H1 (cell line): ENCODE results near the gene CAMKK1. TPM values are rescaled to one million over a fixed set of nuclear protein-coding genes. Genes with fewer than 3 reads are reported as not detected.

Source experiments
- CTCF ChIA-PET: fragments of 300-600 bp; sonication (Branson Sonifier 250); formaldehyde crosslinking; loops from one replicate; lab custom pipeline; 2021; ENCODE audit not compliant: partially characterized antibody; lab: Charles Lee
- POLR2A ChIA-PET: fragments of 300-600 bp; sonication (Branson Sonifier 250); formaldehyde crosslinking; loops from one replicate; lab custom pipeline; 2021; ENCODE audit warnings: inconsistent platforms; ENCODE audit not compliant: partially characterized antibody; lab: Charles Lee
- DNase-seq, 2 experiments: peaks; one replicate each; pipeline versions ENCODE4 v3.0.0 to v3.0.0-alpha.2; 2010 to 2022; ENCODE audit warnings: low spot score in 2 of 2, low read depth in 1 of 2, mixed read lengths in 1 of 2
- FAIRE-seq: peaks from 2 replicates; lab custom pipeline; 2011; peaks lifted over from hg19 to GRCh38; lab: Jason Lieb, UNC
- H2AFZ ChIP-seq: 2 replicates; pipeline ENCODE4 v1.8.1; 2012; ENCODE audit warnings: low read length, inconsistent platforms
- H2AK5ac ChIP-seq: 2 replicates; pipeline ENCODE4 v1.6.1; 2013; ENCODE audit warnings: low read depth, low read length
- H2BK120ac ChIP-seq: replicated peaks from 2 replicates; pipeline ENCODE3; 2013; ENCODE audit warnings: low read depth, low read length, inconsistent platforms
- H2BK12ac ChIP-seq: 2 replicates; pipeline ENCODE4 v1.6.1; 2013; ENCODE audit warnings: low read depth, low read length
- H2BK15ac ChIP-seq: 2 replicates; pipeline ENCODE4 v1.6.1; 2013; ENCODE audit warnings: low read length
- H2BK20ac ChIP-seq: 2 replicates; pipeline ENCODE4 v1.6.1; 2013; ENCODE audit warnings: low read length
- H2BK5ac ChIP-seq: 2 replicates; pipeline ENCODE4 v1.6.1; 2013; ENCODE audit warnings: low read depth, low read length
- H3K14ac ChIP-seq: 2 replicates; pipeline ENCODE4 v1.6.1; 2013; ENCODE audit warnings: inconsistent platforms; ENCODE audit not compliant: insufficient read length
- H3K18ac ChIP-seq: 2 replicates; pipeline ENCODE4 v1.6.1; 2013; ENCODE audit warnings: low read length; ENCODE audit errors: extremely low read depth
- H3K23ac ChIP-seq: 2 replicates; pipeline ENCODE4 v1.6.1; 2013; ENCODE audit warnings: inconsistent platforms; ENCODE audit not compliant: insufficient read length
- H3K23me2 ChIP-seq: 2 replicates; pipeline ENCODE4 v1.6.1; 2013; ENCODE audit warnings: low read depth, low read length
- H3K27ac ChIP-seq: 2 replicates; pipeline ENCODE4 v1.6.1; 2011; ENCODE audit warnings: low read depth, low read length, inconsistent platforms
- H3K27me3 ChIP-seq, 4 experiments: replicated peaks in 1 of 4; 1 replicate in 1 of 4; 2 replicates in 3 of 4; pipeline versions ENCODE4 v1.6.1 to v1.8.1; 2011 to 2013; ENCODE audit warnings: low read length in 3 of 4, mild to moderate bottlenecking in 3 of 4, inconsistent platforms in 2 of 4, mixed read lengths in 2 of 4, moderate library complexity in 1 of 4; ENCODE audit not compliant: control insufficient read depth in 3 of 4, insufficient read depth in 3 of 4; ENCODE audit errors: extremely low read depth in 1 of 4
- H3K36me3 ChIP-seq, 4 experiments: 2 replicates each; pipeline versions ENCODE4 v1.6.1 to v1.8.1; 2011 to 2013; ENCODE audit warnings: mild to moderate bottlenecking in 4 of 4, low read length in 3 of 4, moderate library complexity in 2 of 4, control low read depth in 1 of 4, inconsistent platforms in 1 of 4; ENCODE audit not compliant: insufficient read depth in 4 of 4, control insufficient read depth in 2 of 4
- H3K4ac ChIP-seq: replicated peaks from 2 replicates; pipeline ENCODE3; 2013; ENCODE audit warnings: low read length, low read depth, mixed read lengths, inconsistent platforms; ENCODE audit not compliant: insufficient read length
- H3K4me1 ChIP-seq, 4 experiments: replicated peaks in 1 of 4; 1 replicate in 1 of 4; 2 replicates in 3 of 4; pipeline versions ENCODE4 v1.6.1 to v1.8.1; 2011 to 2013; ENCODE audit warnings: low read length in 3 of 4, inconsistent platforms in 2 of 4, mixed read lengths in 1 of 4; ENCODE audit not compliant: insufficient read depth in 4 of 4, control insufficient read depth in 3 of 4
- H3K4me2 ChIP-seq, 2 experiments: 2 replicates each; pipeline versions ENCODE4 v1.6.1 to v1.8.1; 2011 to 2013; ENCODE audit warnings: low read depth in 2 of 2, low read length in 2 of 2, control low read depth in 1 of 2, inconsistent platforms in 1 of 2, mild to moderate bottlenecking in 1 of 2; ENCODE audit not compliant: insufficient read depth in 1 of 2
- H3K4me3 ChIP-seq, 4 experiments: fragments of 200-600, 300-600 bp in 1 of 4; sonication (generic), shearing (Covaris generic), sonication (Bioruptor Twin) in 1 of 4; 2 replicates each; pipeline versions ENCODE4 v1.5.1 to v1.8.1; 2011 to 2016; ENCODE audit warnings: low read length in 4 of 4, low read depth in 3 of 4, control low read depth in 2 of 4, inconsistent platforms in 2 of 4, mild to moderate bottlenecking in 2 of 4, mixed read lengths in 1 of 4, moderate library complexity in 1 of 4; ENCODE audit not compliant: insufficient read depth in 2 of 4; ENCODE audit errors: extremely low read depth in 1 of 4
- H3K56ac ChIP-seq: replicated peaks from 2 replicates; pipeline ENCODE3; 2013; ENCODE audit warnings: low read depth, mild to moderate bottlenecking, mixed read lengths, low read length, inconsistent platforms; ENCODE audit not compliant: insufficient read length
- H3K79me1 ChIP-seq: 2 replicates; pipeline ENCODE4 v1.6.1; 2013; ENCODE audit warnings: low read depth, low read length, control low read depth
- H3K79me2 ChIP-seq, 2 experiments: 2 replicates each; pipeline versions ENCODE4 v1.6.1 to v1.8.1; 2012 to 2013; ENCODE audit warnings: low read length in 2 of 2, mild to moderate bottlenecking in 2 of 2, inconsistent platforms in 1 of 2; ENCODE audit not compliant: insufficient read depth in 2 of 2, control insufficient read depth in 1 of 2
- H3K9ac ChIP-seq, 4 experiments: replicated peaks in 1 of 4; 1 replicate in 1 of 4; 2 replicates in 3 of 4; pipeline versions ENCODE4 v1.6.1 to v1.8.1; 2011 to 2013; ENCODE audit warnings: low read depth in 3 of 4, low read length in 3 of 4, control low read depth in 2 of 4, mild to moderate bottlenecking in 2 of 4, moderate library complexity in 2 of 4, inconsistent platforms in 1 of 4; ENCODE audit errors: extremely low read depth in 1 of 4
- H3K9me3 ChIP-seq, 2 experiments: 2 replicates each; pipeline versions ENCODE4 v1.6.1 to v1.8.1; 2012 to 2013; ENCODE audit warnings: mild to moderate bottlenecking in 2 of 2, moderate library complexity in 2 of 2, control low read depth in 1 of 2, inconsistent platforms in 1 of 2, low read depth in 1 of 2, low read length in 1 of 2, mixed read lengths in 1 of 2; ENCODE audit not compliant: insufficient read depth in 2 of 2
- H4K20me1 ChIP-seq, 2 experiments: replicated peaks in 1 of 2; 2 replicates each; pipeline versions ENCODE3 to v1.8.1; 2011 to 2013; ENCODE audit warnings: inconsistent platforms in 2 of 2, low read length in 2 of 2, mild to moderate bottlenecking in 1 of 2; ENCODE audit not compliant: insufficient read depth in 2 of 2, control insufficient read depth in 1 of 2
- H4K5ac ChIP-seq: 2 replicates; pipeline ENCODE4 v1.6.1; 2013; ENCODE audit warnings: low read length, low read depth, mixed read lengths, inconsistent platforms; ENCODE audit not compliant: insufficient read length
- H4K8ac ChIP-seq: 2 replicates; pipeline ENCODE4 v1.8.0; 2013; ENCODE audit warnings: mild to moderate bottlenecking, moderate library complexity, low read length, inconsistent platforms; ENCODE audit not compliant: insufficient read depth; ENCODE audit errors: extremely low read depth
- H4K91ac ChIP-seq: replicated peaks from 2 replicates; pipeline ENCODE3; 2013; ENCODE audit warnings: low read length, mixed read lengths, inconsistent platforms; ENCODE audit not compliant: insufficient read length
- HDAC6 ChIP-seq: IDR thresholded peaks from one replicate; pipeline ENCODE4 v1.7.1; 2012; ENCODE audit warnings: low read depth, mild to moderate bottlenecking, inconsistent platforms, low read length, moderate library complexity
- POLR2AphosphoS5 ChIP-seq: IDR thresholded peaks from 2 replicates; pipeline ENCODE4 v1.6.1; 2011; ENCODE audit warnings: low read depth, low read length
- POU5F1 ChIP-seq: IDR thresholded peaks from 2 replicates; pipeline ENCODE4 v1.6.1; 2011; ENCODE audit warnings: low read depth, mild to moderate bottlenecking, low read length, moderate library complexity
- RAD21 ChIP-seq, 2 experiments: IDR thresholded peaks in 1 of 2; conservative IDR thresholded peaks in 1 of 2; 2 replicates each; pipeline ENCODE4 v1.6.1; 2011; ENCODE audit warnings: low read depth in 2 of 2, low read length in 2 of 2, improper control_type of control experiment in 1 of 2, inconsistent platforms in 1 of 2, mild to moderate bottlenecking in 1 of 2, moderate library complexity in 1 of 2
- RNF2 ChIP-seq: fragments of 200-900, 300-1000 bp; sonication (generic); IDR thresholded peaks from 2 replicates; pipeline ENCODE4 v1.7.1; 2016; ENCODE audit warnings: borderline replicate concordance, low read depth, mild to moderate bottlenecking, antibody characterized with exemption, low read length; ENCODE audit not compliant: poor library complexity, severe bottlenecking; ENCODE audit errors: missing control alignments
- SP1 ChIP-seq: IDR thresholded peaks from 2 replicates; pipeline ENCODE4 v1.6.1; 2011; ENCODE audit warnings: low read depth, low read length
- SP2 ChIP-seq: IDR thresholded peaks from 2 replicates; pipeline ENCODE4 v1.6.1; 2012; ENCODE audit warnings: mild to moderate bottlenecking, low read length, inconsistent platforms
- SUZ12 ChIP-seq: fragments of 200-600 bp; sonication (generic); IDR thresholded peaks from 2 replicates; pipeline ENCODE4 v1.6.1; 2012; ENCODE audit warnings: mild to moderate bottlenecking, inconsistent platforms, low read length, moderate library complexity, mixed read lengths
- YY1 ChIP-seq: IDR thresholded peaks from 2 replicates; pipeline ENCODE4 v1.6.1; 2011; ENCODE audit warnings: low read depth, mild to moderate bottlenecking, low read length
- WGBS, 2 experiments: shearing (Covaris generic) in 1 of 2; methylation state at CpG; one replicate each; pipeline versions ENCODE4 v1.1.6 to v1.1.7; 2013 to 2015; ENCODE audit warnings: low lambda C conversion rate in 2 of 2, mixed read lengths in 2 of 2, inconsistent platforms in 1 of 2, low coverage in 1 of 2, missing lambda C conversion rate in 1 of 2; ENCODE audit not compliant: insufficient replicate concordance in 2 of 2, insufficient coverage in 1 of 2, insufficient read length in 1 of 2; ENCODE audit errors: extremely low coverage in 1 of 2, missing lambda C conversion rate in 1 of 2; 5-methylcytosine and 5-hydroxymethylcytosine counted together
- polyA plus RNA-seq, 7 experiments: library from polyadenylated mRNA; depleted of rRNA in 3 of 7; stranded (reverse) in 5 of 7; unstranded in 2 of 7; fragments of >200 nt in 5 of 7; fragments of 200-250 nt in 2 of 7; gene quantifications; 1 replicate in 5 of 7; 2 replicates in 1 of 7; 4 replicates in 1 of 7; pipeline versions ENCODE4 v1.2.1 to v1.2.3, GENCODE V29; 2011 to 2013; ENCODE audit warnings: missing spikeins in 2 of 7, mixed read lengths in 2 of 7
- total RNA-seq: library from RNA; stranded (reverse); fragmentation: NEBNext Ultra II Directional; extraction: Animal tissue kit (Norgen Biotek cat#: 25700); gene quantifications from 2 replicates; pipeline ENCODE4 v1.2.1, GENCODE V29; 2021
- TF ChIP-seq, protein P1 (sequence below): IDR thresholded peaks from 2 replicates; pipeline ENCODE4 v1.6.1; 2012; ENCODE audit warnings: inconsistent platforms
- TF ChIP-seq, protein P2 (sequence below): IDR thresholded peaks from 2 replicates; pipeline ENCODE4 v1.6.1; 2012; ENCODE audit warnings: inconsistent platforms

Gene CAMKK1
- total and polyA plus RNA-seq, 2 of the 8 experiments (the other 6 are each of a cell fraction or from before 2014, with no cell fraction given) = 7.1 to 7.6 TPM

DNA sequence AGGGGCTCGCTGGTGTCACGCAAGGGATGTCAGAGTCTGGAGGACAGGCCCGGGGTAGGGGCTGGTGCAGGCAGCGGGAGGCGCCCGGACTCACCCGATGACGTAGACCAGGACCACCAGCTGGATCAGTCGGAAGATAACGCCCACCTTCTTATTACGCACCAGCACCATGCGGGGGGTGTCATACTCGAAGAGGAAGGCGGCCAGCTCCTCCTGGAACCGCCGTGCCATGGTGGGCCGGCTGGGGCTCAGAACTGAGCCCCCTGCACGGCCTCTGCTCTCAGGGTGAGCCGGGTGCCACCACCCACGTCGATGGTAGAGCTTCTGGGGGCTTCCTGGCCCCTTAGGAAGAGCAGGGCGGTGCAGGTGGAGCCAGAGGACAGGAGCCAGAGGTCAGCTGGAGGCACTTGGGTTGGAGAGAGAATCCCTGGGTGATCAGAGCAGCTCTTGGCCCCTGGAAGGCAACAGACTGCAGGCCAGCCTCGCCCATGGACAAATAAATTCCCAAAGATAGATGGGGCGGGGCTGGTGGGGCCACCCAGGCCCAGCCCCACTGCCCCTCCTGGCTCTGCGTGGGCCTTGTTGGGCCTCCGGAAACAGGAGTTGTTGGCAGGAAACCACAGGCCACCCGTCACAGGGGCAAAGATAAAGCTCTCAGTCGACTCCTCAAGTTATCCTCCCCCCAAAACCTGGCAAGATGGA is 23.3 kb upstream of the CAMKK1 start, which contains the start of gene P2RX1:
P2RX1 (minus strand) TSS at position 471 of the 702 bp plus-strand sequence; CDS start at position 231, 240 bp downstream.
- H3K18ac ChIP-seq = no peak within 1 kb of the TSS; the same call in 1 of the 2 replicates
- H3K4me2 ChIP-seq = no peak within 1 kb of the TSS
- no peak within 1 kb of the TSS for H2BK20ac ChIP-seq
- no peak within 1 kb of the TSS for H2BK15ac ChIP-seq
- no peak within 1 kb of the TSS for H2AK5ac ChIP-seq
- peaks cover 0 to 1% (median 0%) of the 10 kb centered on the region in 4 experiments; a peak in 1 of 7 replicates for H3K4me1 ChIP-seq
- peak within 1 kb of the TSS; percentile 49; the same call in 1 of the 2 replicates for H2BK5ac ChIP-seq
- POLR2A ChIA-PET = interaction anchor here (0.9 to 1.4 kb wide), 5 partner anchors 9 to 90 kb away, joined by 3 to 6 read pairs (median 3); no protein-coding TSS in a partner anchor
- no peaks in the 10 kb centered on the region for H4K20me1 ChIP-seq
- H4K8ac ChIP-seq = peak within 1 kb of the TSS; percentile 82
- H2BK12ac ChIP-seq = peak within 1 kb of the TSS; percentile 9; the same call in 1 of the 2 replicates
- no peak within 1 kb of the TSS for H3K56ac ChIP-seq
- H3K23ac ChIP-seq = no peak within 1 kb of the TSS
- H3K4ac ChIP-seq = peak within 1 kb of the TSS; percentile 51
- no peaks in the 10 kb centered on the region for H3K23me2 ChIP-seq
- H2AFZ ChIP-seq = no peak within 1 kb of the TSS
- no peak within 1 kb of the TSS for H3K27ac ChIP-seq
- H4K91ac ChIP-seq = no peak within 1 kb of the TSS
- no peaks in the 10 kb centered on the region for H3K27me3 ChIP-seq
- FAIRE-seq (no peak), DNase-seq (no peak)
- no peaks in the 10 kb centered on the region for H3K79me2 ChIP-seq
- WGBS, 2 experiments = 93% methylated on average over 28 of the region's 28 CpGs; no CpG with 5 or more reads in 1 of the 2 experiments
- no peaks in the 10 kb centered on the region for H3K79me1 ChIP-seq
- H4K5ac ChIP-seq = no peak within 1 kb of the TSS
- H3K14ac ChIP-seq = no peak within 1 kb of the TSS
- H3K9me3 ChIP-seq = no peaks in the 10 kb centered on the region
- no peak within 1 kb of the TSS for H3K9ac ChIP-seq
- CTCF ChIA-PET = interaction anchor here (1.1 to 7.4 kb wide), 9 partner anchors 9 to 108 kb away, joined by 3 to 96 read pairs (median 5); partner anchors contain the start of gene NCBP3
- no peaks in the 10 kb centered on the region for H3K36me3 ChIP-seq
- H3K4me3 ChIP-seq = no peak within 1 kb of the TSS
- H2BK120ac ChIP-seq = no peak within 1 kb of the TSS
- TF ChIP-seq RNF2 = no peak
- TF ChIP-seq YY1 = no peak
- TF ChIP-seq, protein P1, sequence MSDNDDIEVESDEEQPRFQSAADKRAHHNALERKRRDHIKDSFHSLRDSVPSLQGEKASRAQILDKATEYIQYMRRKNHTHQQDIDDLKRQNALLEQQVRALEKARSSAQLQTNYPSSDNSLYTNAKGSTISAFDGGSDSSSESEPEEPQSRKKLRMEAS = no peak
- TF ChIP-seq SP1 = no peak
- no peak for TF ChIP-seq HDAC6
- TF ChIP-seq SUZ12 = no peak
- no peak for TF ChIP-seq SP2
- no peak for TF ChIP-seq POLR2AphosphoS5
- no peak for TF ChIP-seq POU5F1
- TF ChIP-seq, protein P2, sequence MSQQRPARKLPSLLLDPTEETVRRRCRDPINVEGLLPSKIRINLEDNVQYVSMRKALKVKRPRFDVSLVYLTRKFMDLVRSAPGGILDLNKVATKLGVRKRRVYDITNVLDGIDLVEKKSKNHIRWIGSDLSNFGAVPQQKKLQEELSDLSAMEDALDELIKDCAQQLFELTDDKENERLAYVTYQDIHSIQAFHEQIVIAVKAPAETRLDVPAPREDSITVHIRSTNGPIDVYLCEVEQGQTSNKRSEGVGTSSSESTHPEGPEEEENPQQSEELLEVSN = no peak
- no peak for TF ChIP-seq RAD21 (IDR thresholded peaks at IDR 0.05 in 1 of 2, conservative IDR thresholded peaks at IDR 0.05 in 1 of 2; ENCODE audit: low read depth in 2 of 2, low read length in 2 of 2)
